Measurements from ENCODE around the gene GAPDHS.

GAPDHS gene

GRCh38 chr19:35511337-35511736 lies 21.9 kb upstream of the GAPDHS start:
- no peak for DNase-seq

- no peak for DNase-seq
Observed at GRCh38 chr19:35512831-35513627, 20.2 kb upstream of the GAPDHS start.

GRCh38 chr19:35513628-35514281 lies 19.5 kb upstream of the GAPDHS start, which contains the start of gene DMKN:
Gene DMKN (minus strand): TSS chr19:35513649. CDS start chr19:35513475, 174 bp downstream.
- DNase-seq: no peak

- DNase-seq: no peak
Observed at GRCh38 chr19:35514282-35514809, 18.9 kb upstream of the GAPDHS start.

GRCh38 chr19:35516310-35516709 lies 16.9 kb upstream of the GAPDHS start:
- DNase-seq: no peak

GRCh38 chr19:35517342-35517741 lies 15.9 kb upstream of the GAPDHS start:
- DNase-seq: no peak

GRCh38 chr19:35518313-35518712 lies 14.9 kb upstream of the GAPDHS start:
- no peak for DNase-seq

- DNase-seq: no peak
Observed at GRCh38 chr19:35519291-35519690, 14.0 kb upstream of the GAPDHS start.

- DNase-seq: no peak
Observed at GRCh38 chr19:35521124-35521743, 12.0 kb upstream of the GAPDHS start.

- no peak for DNase-seq
Observed at GRCh38 chr19:35522745-35523327, 10.4 kb upstream of the GAPDHS start.

GRCh38 chr19:35524181-35524837 lies 8.9 kb upstream of the GAPDHS start:
- DNase-seq: no peak

GRCh38 chr19:35525873-35526272 lies 7.4 kb upstream of the GAPDHS start:
- DNase-seq: no peak

GRCh38 chr19:35528218-35529038 lies 4.8 kb upstream of the GAPDHS start, which contains the start of gene SBSN:
Gene SBSN (minus strand): TSS chr19:35528311. CDS start chr19:35528281, 30 bp downstream.
- DNase-seq: no peak

GRCh38 chr19:35529241-35530218 lies 3.7 kb upstream of the GAPDHS start:
- DNase-seq: no peak

GRCh38 chr19:35531291-35531690 lies 2.0 kb upstream of the GAPDHS start:
- DNase-seq: no peak

GRCh38 chr19:35533822-35534392 lies 651 bp downstream of the GAPDHS start:
- DNase-seq: peak; percentile 25

- no peak for DNase-seq
Observed at GRCh38 chr19:35534803-35535480, 1.7 kb downstream of the GAPDHS start.

- DNase-seq: no peak
Observed at GRCh38 chr19:35539314-35539713, 6.1 kb downstream of the GAPDHS start.

- DNase-seq: no peak
Observed at GRCh38 chr19:35539850-35540249, 6.6 kb downstream of the GAPDHS start.
